LNCAP (cell line): Measurements from ENCODE around the gene ZMAT5.

Experiments
- TF ChIP-seq, protein P1 (sequence below): fragments of 450-650 bp; IDR thresholded peaks from 2 replicates; pipeline ENCODE4 v1.5.1; 2017; ENCODE audit warnings: mild to moderate bottlenecking

Gene ZMAT5

DNA sequence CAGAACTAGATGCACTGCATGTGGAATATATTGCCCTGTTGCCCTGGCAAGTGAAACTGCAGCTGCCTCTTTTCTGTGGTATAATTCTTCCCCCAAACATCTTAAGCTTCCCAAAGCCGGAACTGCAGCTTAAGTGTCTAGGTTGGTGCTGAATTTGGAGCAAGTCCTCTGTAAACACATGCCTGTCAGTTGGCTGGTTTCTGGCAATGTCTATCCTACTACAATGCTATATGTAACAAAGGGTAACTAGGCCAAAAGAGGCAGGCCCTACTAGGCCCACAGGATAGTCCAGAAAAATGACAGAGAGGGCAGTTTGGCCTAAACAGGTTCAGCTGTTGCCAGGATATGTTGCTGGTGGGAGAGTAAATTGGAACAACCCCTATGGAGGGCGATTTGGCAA, 43.4 kb upstream of the ZMAT5 start:
- TF ChIP-seq, protein P1, sequence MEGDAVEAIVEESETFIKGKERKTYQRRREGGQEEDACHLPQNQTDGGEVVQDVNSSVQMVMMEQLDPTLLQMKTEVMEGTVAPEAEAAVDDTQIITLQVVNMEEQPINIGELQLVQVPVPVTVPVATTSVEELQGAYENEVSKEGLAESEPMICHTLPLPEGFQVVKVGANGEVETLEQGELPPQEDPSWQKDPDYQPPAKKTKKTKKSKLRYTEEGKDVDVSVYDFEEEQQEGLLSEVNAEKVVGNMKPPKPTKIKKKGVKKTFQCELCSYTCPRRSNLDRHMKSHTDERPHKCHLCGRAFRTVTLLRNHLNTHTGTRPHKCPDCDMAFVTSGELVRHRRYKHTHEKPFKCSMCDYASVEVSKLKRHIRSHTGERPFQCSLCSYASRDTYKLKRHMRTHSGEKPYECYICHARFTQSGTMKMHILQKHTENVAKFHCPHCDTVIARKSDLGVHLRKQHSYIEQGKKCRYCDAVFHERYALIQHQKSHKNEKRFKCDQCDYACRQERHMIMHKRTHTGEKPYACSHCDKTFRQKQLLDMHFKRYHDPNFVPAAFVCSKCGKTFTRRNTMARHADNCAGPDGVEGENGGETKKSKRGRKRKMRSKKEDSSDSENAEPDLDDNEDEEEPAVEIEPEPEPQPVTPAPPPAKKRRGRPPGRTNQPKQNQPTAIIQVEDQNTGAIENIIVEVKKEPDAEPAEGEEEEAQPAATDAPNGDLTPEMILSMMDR: no peak

DNA sequence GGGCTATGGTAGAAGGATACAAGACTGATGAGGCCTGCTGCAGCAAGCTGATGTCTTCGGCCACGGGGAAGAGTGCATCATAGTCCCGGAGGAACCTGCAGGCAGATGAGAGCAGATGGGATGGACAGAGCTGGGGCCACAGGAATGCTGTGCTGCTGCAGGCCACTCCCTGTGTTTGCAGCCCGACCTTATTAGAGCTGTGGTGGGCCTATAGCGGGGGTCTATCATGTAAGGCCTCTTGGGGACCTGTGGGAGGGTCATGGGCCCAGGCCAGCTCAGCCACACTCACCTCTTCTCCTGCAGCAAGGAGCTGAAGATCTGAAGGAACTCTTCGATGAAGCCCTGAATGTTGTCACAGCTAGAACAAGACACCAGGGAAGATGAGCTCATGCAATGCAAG, 39.4 kb upstream of the ZMAT5 start:
- TF ChIP-seq, protein P1: no peak

DNA sequence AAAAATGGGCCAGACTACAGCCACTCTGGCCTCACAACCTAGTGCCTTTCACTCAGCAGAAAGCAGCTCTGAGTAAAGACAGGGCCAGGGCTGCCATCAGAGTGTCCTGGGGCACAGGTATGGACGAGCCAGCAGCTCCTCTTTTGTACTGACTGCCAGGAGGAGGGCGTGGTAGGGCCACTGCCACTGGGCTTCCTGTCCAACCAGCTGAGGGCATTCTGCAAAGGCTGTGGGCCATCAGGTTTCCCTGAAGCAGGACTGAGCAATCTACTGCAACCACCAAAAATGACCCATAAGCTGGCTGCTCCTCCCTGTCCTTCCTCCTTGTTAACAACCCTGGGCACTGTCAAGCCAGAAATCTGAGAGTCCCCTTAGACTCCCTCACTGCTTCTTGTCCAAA, 38.2 kb upstream of the ZMAT5 start:
- TF ChIP-seq, protein P1: no peak

DNA sequence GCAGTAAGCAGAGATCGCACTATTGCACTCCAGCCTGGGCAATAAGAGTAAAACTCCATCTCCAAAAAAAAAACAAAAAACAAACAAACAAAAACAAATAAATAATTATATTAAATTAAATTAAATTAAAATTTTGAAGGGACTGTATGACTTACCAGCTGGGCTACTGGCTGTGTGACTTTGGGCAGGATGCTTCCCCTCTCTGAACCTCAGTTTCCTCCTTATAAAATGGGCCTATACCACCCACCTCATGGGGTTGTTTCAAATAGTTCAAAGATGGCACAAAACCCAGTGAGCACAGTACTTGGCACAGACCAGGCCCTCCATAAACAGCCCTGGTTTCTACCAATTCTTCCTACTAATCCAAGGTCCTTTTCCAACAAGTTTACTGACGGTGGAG, 36.4 kb upstream of the ZMAT5 start:
- TF ChIP-seq, protein P1: no peak

DNA sequence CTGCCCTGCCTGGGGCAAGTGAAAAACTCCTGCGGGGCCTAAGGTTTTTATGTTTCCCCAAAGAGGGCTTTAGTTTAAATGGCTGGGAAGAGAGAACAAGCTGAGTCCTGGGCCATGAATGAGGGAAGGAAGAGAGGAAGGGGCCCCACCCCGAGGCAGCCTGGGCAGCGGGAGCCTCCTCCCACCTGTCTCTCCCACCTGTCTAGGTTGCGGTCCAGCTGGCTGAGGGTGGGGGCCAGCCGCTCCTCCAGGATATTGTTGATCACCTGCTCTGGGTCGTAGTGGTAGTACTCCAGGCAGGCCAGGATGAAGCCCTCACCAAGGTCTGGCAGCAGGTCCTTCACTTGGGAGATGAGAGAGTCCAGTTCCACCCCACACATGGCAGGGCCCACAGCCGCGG, 35.0 kb upstream of the ZMAT5 start:
- TF ChIP-seq, protein P1: no peak

DNA sequence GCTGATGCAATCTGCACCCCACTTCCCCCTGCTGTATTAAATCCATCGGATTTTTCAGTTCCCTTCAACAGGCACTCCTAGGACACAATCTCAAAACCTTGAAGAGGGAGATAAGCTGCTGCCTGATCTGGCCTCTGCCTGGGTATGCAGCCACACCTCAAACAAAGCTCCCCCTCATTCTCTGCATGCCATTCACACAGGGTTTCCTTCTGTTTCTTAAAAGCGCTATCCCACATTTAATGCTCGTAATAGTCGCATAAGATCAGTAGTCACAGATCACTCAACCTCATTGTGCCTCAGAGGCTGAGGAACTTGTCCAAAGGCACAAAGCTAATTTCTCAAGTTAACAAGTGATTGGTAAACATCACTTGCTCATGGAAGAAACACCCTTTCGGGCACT, 34.3 kb upstream of the ZMAT5 start:
- TF ChIP-seq, protein P1: no peak

DNA sequence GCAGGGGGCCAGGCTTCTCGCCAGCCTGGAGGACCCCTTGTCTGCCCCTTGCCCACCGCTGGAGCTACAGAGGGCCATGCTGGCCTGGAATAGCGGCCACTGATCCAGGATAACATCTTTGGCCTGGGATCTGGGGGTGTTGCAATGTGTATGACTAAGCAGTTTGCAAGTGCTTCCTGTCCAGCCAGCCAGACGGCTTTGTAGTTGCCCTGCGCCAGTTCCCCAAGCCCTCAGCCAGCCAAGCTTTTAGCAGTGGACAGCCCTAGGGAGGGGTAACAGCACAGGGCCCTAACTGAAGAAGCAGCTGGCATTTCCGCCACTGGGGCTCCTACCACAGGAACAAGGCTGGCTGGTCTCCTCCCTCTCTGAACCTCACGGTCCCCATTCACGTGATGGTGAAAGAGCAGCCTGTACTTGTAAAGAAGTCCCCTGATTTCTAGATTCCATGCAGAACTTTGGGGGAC, 32.4 kb upstream of the ZMAT5 start:
- TF ChIP-seq, protein P1: no peak

DNA sequence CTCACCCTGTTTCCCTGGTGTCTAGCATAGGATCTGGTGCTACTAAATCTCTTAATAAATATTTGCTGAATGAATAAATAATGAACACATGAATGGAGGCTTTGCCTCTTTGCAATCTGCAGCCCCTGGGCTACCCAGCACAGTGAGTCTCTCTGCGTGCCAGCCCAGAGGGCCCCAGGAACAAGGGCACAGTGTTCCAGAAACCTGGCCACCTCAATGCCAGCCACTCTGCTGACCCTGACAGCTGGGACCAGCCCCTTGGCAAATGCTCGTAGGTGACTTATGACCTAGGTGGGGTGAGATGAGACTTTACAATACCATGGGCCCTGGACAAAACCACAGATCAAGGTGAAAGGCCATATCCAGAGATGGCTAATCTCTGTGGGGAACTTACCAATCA, 32.0 kb upstream of the ZMAT5 start:
- TF ChIP-seq, protein P1: no peak
